ENCODE measurements around the gene DNAJC4. TPM values are rescaled to one million over a fixed set of nuclear protein-coding genes. Genes with fewer than 3 reads are reported as not detected.

DNAJC4 gene
- total and polyA plus RNA-seq, 9 of the 15 experiments (the other 6 are each of a cell fraction or from before 2014, with no cell fraction given) = 4.0 to 32.6 (median 19.9) TPM

DNA sequence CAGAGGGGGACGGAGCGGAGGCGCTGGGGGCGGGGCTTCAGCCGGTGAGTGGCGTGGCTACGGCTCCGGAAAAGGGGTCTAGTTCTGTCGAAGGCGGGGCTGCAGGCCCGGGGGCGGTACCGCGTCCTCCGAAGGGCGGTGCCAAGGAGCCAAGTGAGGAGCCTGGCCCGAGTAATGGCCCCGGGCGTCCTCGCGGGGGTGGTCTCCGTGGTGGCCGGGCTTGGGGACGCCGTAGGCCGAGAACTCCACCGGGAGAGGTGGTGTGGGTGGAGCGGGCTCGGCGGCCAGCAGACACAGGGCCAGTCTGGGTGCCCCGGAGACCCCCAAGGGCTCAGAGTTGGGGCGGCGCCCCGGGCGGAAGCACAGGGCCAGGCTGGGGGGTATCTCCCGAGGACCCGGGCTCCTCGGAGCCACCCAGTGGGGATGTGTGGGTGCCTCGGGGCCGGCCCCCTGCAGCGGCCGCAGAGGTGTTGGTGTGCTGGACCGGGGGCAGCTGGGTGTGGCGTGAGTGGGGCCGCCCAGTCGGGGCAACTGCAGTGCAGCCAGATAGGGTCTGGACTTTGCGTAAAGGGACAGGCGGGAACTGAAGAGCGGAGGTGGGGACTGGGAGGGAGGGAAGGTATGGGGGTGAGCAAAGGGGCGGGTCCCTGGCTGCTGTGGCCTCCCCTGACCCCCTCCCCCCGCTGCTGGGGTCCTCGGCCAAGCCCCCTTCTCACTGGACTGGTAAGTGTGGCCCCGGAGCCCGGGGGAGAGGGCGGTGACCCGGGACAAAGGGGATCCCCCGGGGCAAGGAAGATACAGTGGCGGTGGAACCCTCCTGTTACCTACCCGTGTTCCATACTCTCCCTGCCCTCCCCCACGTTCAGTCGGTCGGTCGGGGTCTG is 11.4 kb downstream of the DNAJC4 start (continued):
- TF ChIP-seq, protein P1, sequence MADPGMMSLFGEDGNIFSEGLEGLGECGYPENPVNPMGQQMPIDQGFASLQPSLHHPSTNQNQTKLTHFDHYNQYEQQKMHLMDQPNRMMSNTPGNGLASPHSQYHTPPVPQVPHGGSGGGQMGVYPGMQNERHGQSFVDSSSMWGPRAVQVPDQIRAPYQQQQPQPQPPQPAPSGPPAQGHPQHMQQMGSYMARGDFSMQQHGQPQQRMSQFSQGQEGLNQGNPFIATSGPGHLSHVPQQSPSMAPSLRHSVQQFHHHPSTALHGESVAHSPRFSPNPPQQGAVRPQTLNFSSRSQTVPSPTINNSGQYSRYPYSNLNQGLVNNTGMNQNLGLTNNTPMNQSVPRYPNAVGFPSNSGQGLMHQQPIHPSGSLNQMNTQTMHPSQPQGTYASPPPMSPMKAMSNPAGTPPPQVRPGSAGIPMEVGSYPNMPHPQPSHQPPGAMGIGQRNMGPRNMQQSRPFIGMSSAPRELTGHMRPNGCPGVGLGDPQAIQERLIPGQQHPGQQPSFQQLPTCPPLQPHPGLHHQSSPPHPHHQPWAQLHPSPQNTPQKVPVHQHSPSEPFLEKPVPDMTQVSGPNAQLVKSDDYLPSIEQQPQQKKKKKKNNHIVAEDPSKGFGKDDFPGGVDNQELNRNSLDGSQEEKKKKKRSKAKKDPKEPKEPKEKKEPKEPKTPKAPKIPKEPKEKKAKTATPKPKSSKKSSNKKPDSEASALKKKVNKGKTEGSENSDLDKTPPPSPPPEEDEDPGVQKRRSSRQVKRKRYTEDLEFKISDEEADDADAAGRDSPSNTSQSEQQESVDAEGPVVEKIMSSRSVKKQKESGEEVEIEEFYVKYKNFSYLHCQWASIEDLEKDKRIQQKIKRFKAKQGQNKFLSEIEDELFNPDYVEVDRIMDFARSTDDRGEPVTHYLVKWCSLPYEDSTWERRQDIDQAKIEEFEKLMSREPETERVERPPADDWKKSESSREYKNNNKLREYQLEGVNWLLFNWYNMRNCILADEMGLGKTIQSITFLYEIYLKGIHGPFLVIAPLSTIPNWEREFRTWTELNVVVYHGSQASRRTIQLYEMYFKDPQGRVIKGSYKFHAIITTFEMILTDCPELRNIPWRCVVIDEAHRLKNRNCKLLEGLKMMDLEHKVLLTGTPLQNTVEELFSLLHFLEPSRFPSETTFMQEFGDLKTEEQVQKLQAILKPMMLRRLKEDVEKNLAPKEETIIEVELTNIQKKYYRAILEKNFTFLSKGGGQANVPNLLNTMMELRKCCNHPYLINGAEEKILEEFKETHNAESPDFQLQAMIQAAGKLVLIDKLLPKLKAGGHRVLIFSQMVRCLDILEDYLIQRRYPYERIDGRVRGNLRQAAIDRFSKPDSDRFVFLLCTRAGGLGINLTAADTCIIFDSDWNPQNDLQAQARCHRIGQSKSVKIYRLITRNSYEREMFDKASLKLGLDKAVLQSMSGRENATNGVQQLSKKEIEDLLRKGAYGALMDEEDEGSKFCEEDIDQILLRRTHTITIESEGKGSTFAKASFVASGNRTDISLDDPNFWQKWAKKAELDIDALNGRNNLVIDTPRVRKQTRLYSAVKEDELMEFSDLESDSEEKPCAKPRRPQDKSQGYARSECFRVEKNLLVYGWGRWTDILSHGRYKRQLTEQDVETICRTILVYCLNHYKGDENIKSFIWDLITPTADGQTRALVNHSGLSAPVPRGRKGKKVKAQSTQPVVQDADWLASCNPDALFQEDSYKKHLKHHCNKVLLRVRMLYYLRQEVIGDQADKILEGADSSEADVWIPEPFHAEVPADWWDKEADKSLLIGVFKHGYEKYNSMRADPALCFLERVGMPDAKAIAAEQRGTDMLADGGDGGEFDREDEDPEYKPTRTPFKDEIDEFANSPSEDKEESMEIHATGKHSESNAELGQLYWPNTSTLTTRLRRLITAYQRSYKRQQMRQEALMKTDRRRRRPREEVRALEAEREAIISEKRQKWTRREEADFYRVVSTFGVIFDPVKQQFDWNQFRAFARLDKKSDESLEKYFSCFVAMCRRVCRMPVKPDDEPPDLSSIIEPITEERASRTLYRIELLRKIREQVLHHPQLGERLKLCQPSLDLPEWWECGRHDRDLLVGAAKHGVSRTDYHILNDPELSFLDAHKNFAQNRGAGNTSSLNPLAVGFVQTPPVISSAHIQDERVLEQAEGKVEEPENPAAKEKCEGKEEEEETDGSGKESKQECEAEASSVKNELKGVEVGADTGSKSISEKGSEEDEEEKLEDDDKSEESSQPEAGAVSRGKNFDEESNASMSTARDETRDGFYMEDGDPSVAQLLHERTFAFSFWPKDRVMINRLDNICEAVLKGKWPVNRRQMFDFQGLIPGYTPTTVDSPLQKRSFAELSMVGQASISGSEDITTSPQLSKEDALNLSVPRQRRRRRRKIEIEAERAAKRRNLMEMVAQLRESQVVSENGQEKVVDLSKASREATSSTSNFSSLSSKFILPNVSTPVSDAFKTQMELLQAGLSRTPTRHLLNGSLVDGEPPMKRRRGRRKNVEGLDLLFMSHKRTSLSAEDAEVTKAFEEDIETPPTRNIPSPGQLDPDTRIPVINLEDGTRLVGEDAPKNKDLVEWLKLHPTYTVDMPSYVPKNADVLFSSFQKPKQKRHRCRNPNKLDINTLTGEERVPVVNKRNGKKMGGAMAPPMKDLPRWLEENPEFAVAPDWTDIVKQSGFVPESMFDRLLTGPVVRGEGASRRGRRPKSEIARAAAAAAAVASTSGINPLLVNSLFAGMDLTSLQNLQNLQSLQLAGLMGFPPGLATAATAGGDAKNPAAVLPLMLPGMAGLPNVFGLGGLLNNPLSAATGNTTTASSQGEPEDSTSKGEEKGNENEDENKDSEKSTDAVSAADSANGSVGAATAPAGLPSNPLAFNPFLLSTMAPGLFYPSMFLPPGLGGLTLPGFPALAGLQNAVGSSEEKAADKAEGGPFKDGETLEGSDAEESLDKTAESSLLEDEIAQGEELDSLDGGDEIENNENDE (IDR thresholded peaks at IDR 0.05; ENCODE audit: low read depth, low read length) = no peak
- TF ChIP-seq, protein P2, sequence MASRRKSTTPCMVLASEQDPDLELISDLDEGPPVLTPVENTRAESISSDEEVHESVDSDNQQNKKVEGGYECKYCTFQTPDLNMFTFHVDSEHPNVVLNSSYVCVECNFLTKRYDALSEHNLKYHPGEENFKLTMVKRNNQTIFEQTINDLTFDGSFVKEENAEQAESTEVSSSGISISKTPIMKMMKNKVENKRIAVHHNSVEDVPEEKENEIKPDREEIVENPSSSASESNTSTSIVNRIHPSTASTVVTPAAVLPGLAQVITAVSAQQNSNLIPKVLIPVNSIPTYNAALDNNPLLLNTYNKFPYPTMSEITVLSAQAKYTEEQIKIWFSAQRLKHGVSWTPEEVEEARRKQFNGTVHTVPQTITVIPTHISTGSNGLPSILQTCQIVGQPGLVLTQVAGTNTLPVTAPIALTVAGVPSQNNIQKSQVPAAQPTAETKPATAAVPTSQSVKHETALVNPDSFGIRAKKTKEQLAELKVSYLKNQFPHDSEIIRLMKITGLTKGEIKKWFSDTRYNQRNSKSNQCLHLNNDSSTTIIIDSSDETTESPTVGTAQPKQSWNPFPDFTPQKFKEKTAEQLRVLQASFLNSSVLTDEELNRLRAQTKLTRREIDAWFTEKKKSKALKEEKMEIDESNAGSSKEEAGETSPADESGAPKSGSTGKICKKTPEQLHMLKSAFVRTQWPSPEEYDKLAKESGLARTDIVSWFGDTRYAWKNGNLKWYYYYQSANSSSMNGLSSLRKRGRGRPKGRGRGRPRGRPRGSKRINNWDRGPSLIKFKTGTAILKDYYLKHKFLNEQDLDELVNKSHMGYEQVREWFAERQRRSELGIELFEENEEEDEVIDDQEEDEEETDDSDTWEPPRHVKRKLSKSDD (conservative IDR thresholded peaks at IDR 0.05; ENCODE audit: low read length) = no peak
- TF ChIP-seq, protein P3, sequence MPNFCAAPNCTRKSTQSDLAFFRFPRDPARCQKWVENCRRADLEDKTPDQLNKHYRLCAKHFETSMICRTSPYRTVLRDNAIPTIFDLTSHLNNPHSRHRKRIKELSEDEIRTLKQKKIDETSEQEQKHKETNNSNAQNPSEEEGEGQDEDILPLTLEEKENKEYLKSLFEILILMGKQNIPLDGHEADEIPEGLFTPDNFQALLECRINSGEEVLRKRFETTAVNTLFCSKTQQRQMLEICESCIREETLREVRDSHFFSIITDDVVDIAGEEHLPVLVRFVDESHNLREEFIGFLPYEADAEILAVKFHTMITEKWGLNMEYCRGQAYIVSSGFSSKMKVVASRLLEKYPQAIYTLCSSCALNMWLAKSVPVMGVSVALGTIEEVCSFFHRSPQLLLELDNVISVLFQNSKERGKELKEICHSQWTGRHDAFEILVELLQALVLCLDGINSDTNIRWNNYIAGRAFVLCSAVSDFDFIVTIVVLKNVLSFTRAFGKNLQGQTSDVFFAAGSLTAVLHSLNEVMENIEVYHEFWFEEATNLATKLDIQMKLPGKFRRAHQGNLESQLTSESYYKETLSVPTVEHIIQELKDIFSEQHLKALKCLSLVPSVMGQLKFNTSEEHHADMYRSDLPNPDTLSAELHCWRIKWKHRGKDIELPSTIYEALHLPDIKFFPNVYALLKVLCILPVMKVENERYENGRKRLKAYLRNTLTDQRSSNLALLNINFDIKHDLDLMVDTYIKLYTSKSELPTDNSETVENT (CRISPR knock-in tag; IDR thresholded peaks at IDR 0.05) = peak; percentile 66
- TF ChIP-seq PHF8 (IDR thresholded peaks at IDR 0.05; ENCODE audit: borderline replicate concordance, low read length) = peak; percentile 64; the same call in 1 of the 2 replicates
